HG02571 (cell line): Measurements from ENCODE around the gene TCAP.

Experiments used
- ATAC-seq: cut with Tn5 transposase; IDR thresholded peaks from one replicate; pipeline ENCODE4 v1.9.1; 2021; ENCODE audit warnings: mild to moderate bottlenecking, moderate library complexity; ENCODE audit not compliant: unreplicated experiment

Gene TCAP

GRCh38 chr17:39665642-39666224, 584 bp downstream of the TCAP start:
- no peak for ATAC-seq

- no peak for ATAC-seq
Observed at GRCh38 chr17:39666231-39666600, 1.1 kb downstream of the TCAP start.

GRCh38 chr17:39666601-39667261, 1.6 kb downstream of the TCAP start:
- no peak for ATAC-seq

- ATAC-seq: no peak
Observed at GRCh38 chr17:39667262-39667944, 2.3 kb downstream of the TCAP start.

- no peak for ATAC-seq
Observed at GRCh38 chr17:39667945-39668924, 3.1 kb downstream of the TCAP start, which contains the start of gene PNMT. PNMT (plus strand) TSS chr17:39668453; CDS start chr17:39668476, 23 bp downstream.

- no peak for ATAC-seq
Observed at GRCh38 chr17:39669897-39670735, 5.0 kb downstream of the TCAP start.

GRCh38 chr17:39670746-39671145, 5.6 kb downstream of the TCAP start:
- no peak for ATAC-seq

- ATAC-seq: no peak
Observed at GRCh38 chr17:39671651-39672521, 6.7 kb downstream of the TCAP start.

- ATAC-seq: no peak
Observed at GRCh38 chr17:39672522-39673334, 7.6 kb downstream of the TCAP start.

GRCh38 chr17:39673335-39674081, 8.4 kb downstream of the TCAP start:
- no peak for ATAC-seq

GRCh38 chr17:39674179-39674578, 9.0 kb downstream of the TCAP start:
- ATAC-seq: no peak

GRCh38 chr17:39674702-39675389, 9.7 kb downstream of the TCAP start:
- no peak for ATAC-seq

- no peak for ATAC-seq
Observed at GRCh38 chr17:39675390-39676082, 10.4 kb downstream of the TCAP start.

GRCh38 chr17:39676198-39676819, 11.2 kb downstream of the TCAP start:
- ATAC-seq: no peak

- ATAC-seq: no peak
Observed at GRCh38 chr17:39677072-39677471, 11.9 kb downstream of the TCAP start.
